Neural progenitor cell (in vitro differentiated cells): ENCODE results near the gene C22orf39.

Source experiments
- EZH2 ChIP-seq: fragments of 200-600 bp; sonication (generic); IDR thresholded peaks from 2 replicates; pipeline ENCODE4 v1.6.1; 2017; ENCODE audit warnings: antibody characterized with exemption, mild to moderate bottlenecking, moderate library complexity
- EZH2phosphoT487 ChIP-seq: fragments of 200-600 bp; sonication (generic); IDR thresholded peaks from 2 replicates; pipeline ENCODE4 v1.6.1; 2017; ENCODE audit warnings: antibody characterized with exemption
- TF ChIP-seq, protein P1 (sequence below): fragments of 200-600 bp; sonication (generic); IDR thresholded peaks from 2 replicates; pipeline ENCODE4 v1.5.1; 2017; ENCODE audit warnings: antibody characterized with exemption, mild to moderate bottlenecking

- TF ChIP-seq, protein P1, sequence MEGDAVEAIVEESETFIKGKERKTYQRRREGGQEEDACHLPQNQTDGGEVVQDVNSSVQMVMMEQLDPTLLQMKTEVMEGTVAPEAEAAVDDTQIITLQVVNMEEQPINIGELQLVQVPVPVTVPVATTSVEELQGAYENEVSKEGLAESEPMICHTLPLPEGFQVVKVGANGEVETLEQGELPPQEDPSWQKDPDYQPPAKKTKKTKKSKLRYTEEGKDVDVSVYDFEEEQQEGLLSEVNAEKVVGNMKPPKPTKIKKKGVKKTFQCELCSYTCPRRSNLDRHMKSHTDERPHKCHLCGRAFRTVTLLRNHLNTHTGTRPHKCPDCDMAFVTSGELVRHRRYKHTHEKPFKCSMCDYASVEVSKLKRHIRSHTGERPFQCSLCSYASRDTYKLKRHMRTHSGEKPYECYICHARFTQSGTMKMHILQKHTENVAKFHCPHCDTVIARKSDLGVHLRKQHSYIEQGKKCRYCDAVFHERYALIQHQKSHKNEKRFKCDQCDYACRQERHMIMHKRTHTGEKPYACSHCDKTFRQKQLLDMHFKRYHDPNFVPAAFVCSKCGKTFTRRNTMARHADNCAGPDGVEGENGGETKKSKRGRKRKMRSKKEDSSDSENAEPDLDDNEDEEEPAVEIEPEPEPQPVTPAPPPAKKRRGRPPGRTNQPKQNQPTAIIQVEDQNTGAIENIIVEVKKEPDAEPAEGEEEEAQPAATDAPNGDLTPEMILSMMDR = no peak
- TF ChIP-seq EZH2 (no peak), EZH2phosphoT487 (no peak)
These were observed 13.1 kb downstream of the C22orf39 start for GRCh38 chr22:19434401-19434800.
